WI38 (cell line): Measurements from ENCODE around the gene PSMC2.

Source experiments
- H3K4me3 ChIP-seq: 2 replicates; pipeline ENCODE4 v1.5.1; 2011; ENCODE audit warnings: low read depth, mild to moderate bottlenecking, control low read depth, low read length
- CTCF ChIP-seq: IDR thresholded peaks from 2 replicates; pipeline ENCODE4 v1.5.1; 2012; ENCODE audit warnings: low read depth, mild to moderate bottlenecking, control low read depth, low read length

Gene PSMC2

GRCh38 chr7:103316380-103316941 lies 31.0 kb upstream of the PSMC2 start:
- no peak overlapping the region for H3K4me3 ChIP-seq
- TF ChIP-seq CTCF, result no peak

GRCh38 chr7:103317009-103317408 lies 30.4 kb upstream of the PSMC2 start:
- TF ChIP-seq CTCF, result no peak
- H3K4me3 ChIP-seq, result no peak overlapping the region

- no peak for TF ChIP-seq CTCF
- H3K4me3 ChIP-seq, result no peak overlapping the region
These were observed 21.7 kb upstream of the PSMC2 start for GRCh38 chr7:103325744-103326143.

- no peak overlapping the region for H3K4me3 ChIP-seq
- no peak for TF ChIP-seq CTCF
These were observed 10.7 kb upstream of the PSMC2 start for GRCh38 chr7:103336761-103337160.

- H3K4me3 ChIP-seq, result no peak overlapping the region
- no peak for TF ChIP-seq CTCF
These were observed 8.6 kb upstream of the PSMC2 start for GRCh38 chr7:103338864-103339263.

GRCh38 chr7:103341466-103341865 lies 6.0 kb upstream of the PSMC2 start:
- TF ChIP-seq CTCF, result no peak
- no peak overlapping the region for H3K4me3 ChIP-seq

GRCh38 chr7:103343332-103343731 lies 4.1 kb upstream of the PSMC2 start:
- peak overlapping the region; percentile 91 for H3K4me3 ChIP-seq
- TF ChIP-seq CTCF, result no peak
